Stomach smooth muscle (tissue), 2 donors: ENCODE results near the gene ELAC2.
"Not testable (repeated sequence)": the region's sequence is repeated elsewhere in the genome, so short reads cannot be mapped to it uniquely, and the experiment has no call there.

ENCODE experiments used
- H3K27ac ChIP-seq: one replicate; pipeline ENCODE4 v1.7.0; 2013; ENCODE audit warnings: mild to moderate bottlenecking, low read length, inconsistent platforms
- H3K27me3 ChIP-seq, 2 donors: one replicate each; pipeline ENCODE4 v1.7.0; 2013; ENCODE audit warnings: low read length in 2 of 2; ENCODE audit not compliant: insufficient read depth in 2 of 2, control insufficient read depth in 1 of 2
- H3K36me3 ChIP-seq, 2 donors: one replicate each; pipeline ENCODE4 v1.7.0; 2013; ENCODE audit warnings: low read length in 2 of 2; ENCODE audit not compliant: control insufficient read depth in 2 of 2, insufficient read depth in 2 of 2
- H3K4me1 ChIP-seq: one replicate; pipeline ENCODE4 v1.7.0; 2013; ENCODE audit warnings: low read length; ENCODE audit not compliant: control insufficient read depth, insufficient read depth
- H3K4me3 ChIP-seq, 2 donors: one replicate each; pipeline ENCODE4 v1.7.0; 2013; ENCODE audit warnings: low read length in 2 of 2
- H3K9ac ChIP-seq, 2 donors: one replicate each; pipeline ENCODE4 v1.7.0; 2013; ENCODE audit warnings: low read length in 2 of 2, mild to moderate bottlenecking in 1 of 2
- H3K9me3 ChIP-seq, 2 donors: one replicate each; pipeline ENCODE4 v1.7.0; 2013; ENCODE audit warnings: low read length in 2 of 2; ENCODE audit not compliant: control insufficient read depth in 2 of 2
- donor health status: healthy.
- donor health status: Pancreatic carcinoma.

Gene ELAC2

GRCh38 chr17:12992676-12993075, 25.2 kb downstream of the ELAC2 start:
- no peaks in the 10 kb centered on the region for H3K27me3 ChIP-seq
- no peak overlapping the region for H3K9ac ChIP-seq
- no peak overlapping the region for H3K4me3 ChIP-seq
- no peaks in the 10 kb centered on the region for H3K9me3 ChIP-seq
- H3K36me3 ChIP-seq = peaks cover 61 to 73% of the 10 kb centered on the region in 2 donors
- H3K27ac ChIP-seq = no peak overlapping the region
- H3K4me1 ChIP-seq = no peaks in the 10 kb centered on the region

- Histone ChIP-seq H3K4me3 (no peak overlapping the region), H3K36me3 (peaks cover 44 to 56% of the 10 kb centered on the region in 2 donors), H3K4me1 (no peaks in the 10 kb centered on the region), H3K9ac (no peak overlapping the region), H3K27me3 (no peaks in the 10 kb centered on the region), H3K27ac (no peak overlapping the region), H3K9me3 (no peaks in the 10 kb centered on the region)
Observed at GRCh38 chr17:12990926-12991325, 26.9 kb downstream of the ELAC2 start.

DNA sequence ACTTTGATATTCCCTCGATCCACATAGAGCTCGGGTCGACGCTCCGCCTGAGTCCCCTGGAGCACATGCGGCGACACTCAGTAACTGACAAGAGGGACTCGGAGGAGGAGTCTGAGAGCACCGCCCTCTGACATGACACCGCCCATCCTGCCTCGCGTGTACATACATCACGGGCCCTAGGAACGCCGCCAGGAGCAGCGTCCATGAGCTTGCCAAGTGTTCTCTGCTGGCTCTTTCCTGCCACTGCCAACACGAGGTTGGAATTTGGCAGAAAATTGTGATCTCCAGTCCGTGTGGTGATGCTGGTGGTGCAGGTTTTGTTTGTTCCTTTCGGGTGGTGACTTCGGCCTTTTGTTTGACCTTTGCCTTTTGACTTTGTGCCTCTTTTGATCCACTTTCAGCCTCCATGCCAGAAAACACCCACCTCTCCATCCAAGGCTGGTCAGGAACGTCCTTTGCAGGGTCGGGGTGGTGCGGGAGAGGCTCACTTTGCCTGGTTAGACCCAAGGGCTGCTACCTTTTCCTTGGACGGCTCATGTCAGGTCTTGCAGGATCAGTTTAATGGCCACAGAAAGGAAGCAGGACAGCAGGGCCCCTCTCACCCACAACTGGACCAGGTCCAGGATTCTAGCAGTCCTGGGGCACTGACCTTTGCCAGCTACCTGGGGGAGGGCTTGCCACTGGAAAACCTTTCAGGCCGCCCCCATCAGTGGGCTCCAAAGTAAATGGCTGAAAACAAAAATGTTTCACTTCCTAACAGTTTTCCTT, 27.6 kb downstream of the ELAC2 start:
- no peaks in the 10 kb centered on the region for H3K27me3 ChIP-seq
- peaks cover 37 to 49% of the 10 kb centered on the region in 2 donors for H3K36me3 ChIP-seq
- H3K9ac ChIP-seq = no peak overlapping the region
- H3K4me1 ChIP-seq = no peaks in the 10 kb centered on the region
- H3K9me3 ChIP-seq = no peaks in the 10 kb centered on the region
- no peak overlapping the region for H3K4me3 ChIP-seq
- H3K27ac ChIP-seq = no peak overlapping the region

DNA sequence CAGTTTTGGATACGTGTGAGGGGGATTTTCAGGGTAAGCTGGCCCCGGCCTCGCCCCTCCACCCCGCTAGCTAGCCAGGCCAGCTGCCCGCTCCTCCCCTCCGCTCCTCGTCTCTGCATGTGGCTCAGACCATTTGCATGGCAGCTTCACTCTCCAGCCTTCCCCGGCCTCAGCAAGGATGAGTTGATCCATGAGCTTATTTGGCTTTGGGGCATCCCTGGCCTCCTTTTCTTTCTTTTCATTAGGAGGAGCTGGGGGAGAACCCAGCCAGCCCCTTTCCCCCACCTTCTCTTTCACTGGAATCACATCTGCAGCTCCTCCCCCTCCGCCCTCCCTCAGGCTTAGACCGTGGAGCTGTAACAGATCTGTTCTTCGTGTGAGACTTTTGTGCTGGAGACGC, 30.7 kb downstream of the ELAC2 start:
- H3K27ac ChIP-seq = no peak overlapping the region

DNA sequence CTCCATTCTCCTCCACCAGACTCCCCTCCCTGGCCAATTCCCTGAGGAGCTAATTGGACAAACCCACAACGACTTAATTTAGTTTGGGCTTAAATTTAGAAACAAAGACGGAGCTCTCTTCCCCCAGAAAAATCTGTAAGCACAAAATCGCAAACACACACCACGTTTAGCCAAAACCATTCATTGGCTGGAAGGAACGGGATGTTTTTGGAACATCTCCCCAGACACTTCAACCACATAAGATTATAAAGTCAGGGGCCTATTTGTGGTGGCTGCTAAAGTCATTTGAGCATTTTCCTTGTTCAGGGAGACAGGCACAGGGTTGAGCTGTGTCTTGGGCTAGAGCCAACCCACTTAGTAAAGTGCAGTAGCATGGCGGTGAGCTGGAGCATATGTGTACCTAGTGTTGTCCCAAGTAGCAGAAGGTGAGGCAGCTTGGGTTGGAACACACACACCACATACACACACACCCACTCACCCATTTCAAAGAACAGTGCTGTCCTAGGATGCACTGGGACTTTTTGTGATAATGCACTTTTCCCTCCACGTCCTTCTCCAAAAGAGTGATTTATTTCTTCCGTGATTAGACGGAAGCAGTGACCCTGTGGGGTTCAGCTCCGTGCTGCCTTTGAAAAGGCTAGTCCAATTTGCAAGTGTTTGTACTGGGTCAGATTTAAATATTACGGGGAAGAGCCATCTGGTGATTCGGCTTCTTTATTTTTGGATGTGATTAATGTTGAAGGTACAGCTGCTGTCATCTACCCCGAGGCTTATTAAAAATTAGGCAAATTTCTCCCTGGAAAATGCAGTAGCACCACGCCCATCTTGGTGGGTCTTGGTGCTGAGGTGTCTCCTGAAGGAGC, 32.2 kb downstream of the ELAC2 start:
- no peak overlapping the region for H3K4me3 ChIP-seq
- no peak overlapping the region for H3K27ac ChIP-seq
- no peak overlapping the region for H3K9ac ChIP-seq
- H3K9me3 ChIP-seq = no peaks in the 10 kb centered on the region
- no peaks in the 10 kb centered on the region for H3K27me3 ChIP-seq
- no peaks in the 10 kb centered on the region for H3K4me1 ChIP-seq
- H3K36me3 ChIP-seq = peaks cover 0 to 6% of the 10 kb centered on the region in 2 donors

More for the DNA sequence above, 30.7 kb downstream of the ELAC2 start:
- no peaks in the 10 kb centered on the region for H3K9me3 ChIP-seq
- H3K36me3 ChIP-seq = peaks cover 8 to 18% of the 10 kb centered on the region in 2 donors
- H3K27me3 ChIP-seq = no peaks in the 10 kb centered on the region
- H3K4me1 ChIP-seq = no peaks in the 10 kb centered on the region
- H3K4me3 ChIP-seq = no peak overlapping the region
- H3K9ac ChIP-seq = no peak overlapping the region

DNA sequence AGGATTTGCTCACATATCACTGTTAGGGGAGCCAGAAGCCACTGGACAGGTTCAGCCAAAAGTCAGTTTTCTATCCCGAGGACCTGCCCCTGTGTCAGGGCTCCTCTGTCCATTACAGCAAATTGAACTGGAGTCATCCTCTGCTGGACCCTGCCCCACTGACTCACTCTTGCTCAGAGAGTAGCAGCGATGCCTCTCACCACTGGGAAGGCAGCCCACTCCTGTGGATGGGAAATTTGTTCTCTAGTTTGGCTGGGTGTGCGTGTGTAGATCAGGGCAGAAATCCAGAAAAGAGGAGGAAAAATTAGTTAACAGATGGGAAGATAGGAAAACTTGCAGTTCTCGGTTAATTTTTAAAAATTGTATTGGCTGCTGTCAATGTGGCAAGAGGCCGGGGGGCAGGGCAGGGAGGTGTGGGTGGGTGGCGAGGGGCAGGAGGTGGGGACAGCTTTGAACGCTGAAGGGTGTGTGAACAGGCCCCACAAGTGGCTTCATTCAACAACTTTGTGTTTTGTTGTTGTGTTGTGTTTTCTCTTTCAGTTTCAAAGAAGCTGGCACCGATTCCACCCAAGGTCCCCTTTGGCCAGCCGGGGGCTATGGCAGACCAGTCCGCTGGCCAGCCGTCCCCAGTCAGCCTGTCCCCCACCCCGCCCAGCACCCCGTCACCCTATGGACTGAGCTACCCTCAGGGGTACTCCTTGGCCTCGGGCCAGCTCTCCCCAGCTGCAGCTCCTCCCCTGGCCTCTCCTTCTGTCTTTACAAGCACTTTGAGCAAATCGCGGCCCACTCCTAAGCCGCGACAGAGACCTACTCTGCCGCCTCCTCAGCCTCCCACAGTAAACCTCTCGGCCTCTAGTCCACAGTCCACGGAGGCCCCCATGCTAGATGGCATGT, 33.6 kb downstream of the ELAC2 start:
- no peak overlapping the region for H3K9ac ChIP-seq

GRCh38 chr17:12982224-12982623, 35.6 kb downstream of the ELAC2 start:
- Histone ChIP-seq H3K27me3 (no peaks in the 10 kb centered on the region), H3K4me3 (no peak overlapping the region), H3K36me3 (no peaks in the 10 kb centered on the region), H3K27ac (no peak overlapping the region), H3K9ac (no peak overlapping the region), H3K9me3 (no peaks in the 10 kb centered on the region), H3K4me1 (no peaks in the 10 kb centered on the region)

More for the DNA sequence above, 33.6 kb downstream of the ELAC2 start:
- H3K27ac ChIP-seq = no peak overlapping the region
- no peaks in the 10 kb centered on the region for H3K27me3 ChIP-seq
- peak overlapping the region in 1 of 2 donors; percentile 22 for H3K4me3 ChIP-seq
- no peaks in the 10 kb centered on the region for H3K9me3 ChIP-seq
- no peaks in the 10 kb centered on the region for H3K36me3 ChIP-seq
- no peaks in the 10 kb centered on the region for H3K4me1 ChIP-seq

GRCh38 chr17:12979826-12980500, 37.9 kb downstream of the ELAC2 start:
- Histone ChIP-seq H3K4me3 (no peak overlapping the region), H3K27me3 (no peaks in the 10 kb centered on the region), H3K4me1 (no peaks in the 10 kb centered on the region), H3K9ac (no peak overlapping the region), H3K27ac (no peak overlapping the region), H3K36me3 (no peaks in the 10 kb centered on the region), H3K9me3 (no peaks in the 10 kb centered on the region)

- H3K9me3 ChIP-seq = no peaks in the 10 kb centered on the region
- H3K36me3 ChIP-seq = no peaks in the 10 kb centered on the region
- peaks cover under 1% of the 10 kb centered on the region for H3K4me1 ChIP-seq
- no peak overlapping the region for H3K4me3 ChIP-seq
- no peaks in the 10 kb centered on the region for H3K27me3 ChIP-seq
- no peak overlapping the region for H3K27ac ChIP-seq
- no peak overlapping the region for H3K9ac ChIP-seq
Observed at GRCh38 chr17:12979246-12979645, 38.6 kb downstream of the ELAC2 start.

DNA sequence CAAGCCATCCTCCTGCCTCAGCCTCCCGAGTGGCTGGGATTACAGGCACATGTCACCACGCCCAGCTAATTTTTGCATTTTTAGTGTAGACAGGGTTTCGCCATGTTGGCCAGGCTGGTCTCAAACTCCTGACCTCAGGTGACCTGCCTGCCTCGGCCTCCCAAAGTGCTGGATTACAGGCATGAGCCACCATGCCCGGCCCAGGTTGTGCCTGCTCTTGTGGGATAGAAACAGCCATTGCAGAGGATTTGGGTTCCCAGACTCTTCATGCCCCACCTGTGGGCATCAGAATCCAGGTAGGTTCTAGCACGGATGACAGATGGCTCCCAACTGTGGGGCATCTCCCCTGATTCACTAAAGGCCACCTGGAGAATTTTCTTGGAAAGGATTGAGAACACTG, 39.0 kb downstream of the ELAC2 start:
- not testable (repeated sequence) for H3K27ac ChIP-seq, H3K27me3 ChIP-seq, H3K4me1 ChIP-seq, H3K9ac ChIP-seq, H3K9me3 ChIP-seq, H3K4me3 ChIP-seq, H3K36me3 ChIP-seq
